Measurements from ENCODE around the gene GPD1L.

Gene GPD1L

GRCh38 chr3:32157600-32158264 is 51.3 kb downstream of the GPD1L start:
- Histone ChIP-seq H3K4me3 (no peak overlapping the region), H3K27ac (no peak overlapping the region), H3K9me3 (no peaks in the 10 kb centered on the region), H3K36me3 (peaks cover 37 to 90% (median 66%) of the 10 kb centered on the region in 3 donors), H3K4me1 (no peaks in the 10 kb centered on the region), H3K27me3 (no peaks in the 10 kb centered on the region)
- intact Hi-C loops (cut with DNase I; ENCODE audit: low total_unique reads) = no loop called here
- no peak for DNase-seq
- TF ChIP-seq CTCF (IDR thresholded peaks at IDR 0.05) = no peak

GRCh38 chr3:32160706-32161214 is 54.3 kb downstream of the GPD1L start:
- Histone ChIP-seq H3K4me1 (no peaks in the 10 kb centered on the region), H3K4me3 (no peak overlapping the region), H3K27me3 (no peaks in the 10 kb centered on the region), H3K27ac (no peak overlapping the region), H3K9me3 (no peaks in the 10 kb centered on the region), H3K36me3 (peaks cover 48 to 91% (median 77%) of the 10 kb centered on the region in 3 donors)
- no peak for DNase-seq
- no peak for TF ChIP-seq CTCF (IDR thresholded peaks at IDR 0.05)
- intact Hi-C loops (cut with DNase I; ENCODE audit: low total_unique reads) = no loop called here

GRCh38 chr3:32165442-32165841 is 59.0 kb downstream of the GPD1L start:
- peaks cover 62 to 95% (median 74%) of the 10 kb centered on the region in 3 donors for H3K36me3 ChIP-seq
- H3K27ac ChIP-seq = no peak overlapping the region
- H3K27me3 ChIP-seq = no peaks in the 10 kb centered on the region
- H3K4me3 ChIP-seq = no peak overlapping the region
- H3K9me3 ChIP-seq = no peaks in the 10 kb centered on the region
- intact Hi-C loops (cut with DNase I; ENCODE audit: low total_unique reads) = no loop called here
- H3K4me1 ChIP-seq = no peaks in the 10 kb centered on the region
- DNase-seq = no peak
- no peak for TF ChIP-seq CTCF (IDR thresholded peaks at IDR 0.05)

GRCh38 chr3:32166654-32167053 is 60.2 kb downstream of the GPD1L start:
- Histone ChIP-seq H3K9me3 (peaks cover 0 to 11% (median 6%) of the 10 kb centered on the region in 3 donors), H3K27ac (no peak overlapping the region), H3K27me3 (no peaks in the 10 kb centered on the region), H3K36me3 (peaks cover 64 to 83% (median 64%) of the 10 kb centered on the region in 3 donors), H3K4me1 (no peaks in the 10 kb centered on the region), H3K4me3 (no peak overlapping the region)
- DNase-seq = no peak
- TF ChIP-seq CTCF (IDR thresholded peaks at IDR 0.05) = no peak
- intact Hi-C loops (cut with DNase I; ENCODE audit: low total_unique reads) = no loop called here

GRCh38 chr3:32172420-32172819 is 66.0 kb downstream of the GPD1L start:
- no peak for TF ChIP-seq CTCF (IDR thresholded peaks at IDR 0.05)
- intact Hi-C loops (cut with DNase I; ENCODE audit: low total_unique reads) = loop anchor here (10.0 kb wide), 1 partner anchor 292 kb away; no protein-coding TSS in a partner anchor
- Histone ChIP-seq H3K27me3 (no peaks in the 10 kb centered on the region), H3K36me3 (peaks cover 25 to 32% (median 28%) of the 10 kb centered on the region in 3 donors), H3K9me3 (peaks cover 0 to 18% (median 9%) of the 10 kb centered on the region in 3 donors), H3K27ac (no peak overlapping the region), H3K4me1 (no peaks in the 10 kb centered on the region), H3K4me3 (no peak overlapping the region)
- no peak for DNase-seq

Data from tibial artery (tissue), 4 donors.